ENCODE data around the gene TANGO2. TPM values are rescaled to one million over a fixed set of nuclear protein-coding genes. Genes with fewer than 3 reads are reported as not detected.

The TANGO2 gene
- total and polyA plus RNA-seq, 9 of the 15 experiments (the other 6 are each of a cell fraction or from before 2014, with no cell fraction given) = 15.5 to 94.9 (median 70.1) TPM

GRCh38 chr22:19993926-19994325 lies 27.0 kb upstream of the TANGO2 start:
- WGBS (ENCODE audit: insufficient coverage, low coverage, missing lambda C conversion rate) = 35% methylated on average over 7 of the region's 7 CpGs
- ATAC-seq (no peak), FAIRE-seq (no peak), DNase-seq (ENCODE audit: extremely low read depth in 1 of 4, low spot score in 3 of 4) (no peak)
- Histone ChIP-seq H3K27ac (ENCODE audit: extremely low read depth, low read depth, low read length) (no peak overlapping the region), H3K4me3 (no peak overlapping the region), H3K9ac (ENCODE audit: insufficient read depth in 1 of 2, low read depth in 2 of 2, low read length in 2 of 2) (0 out of 4 replicates have a peak overlapping the region, but pooled peaks of 1 of the 2 experiments have one; percentile 38), H3K36me3 (ENCODE audit: control insufficient read depth, insufficient read depth, low read length) (no peaks in the 10 kb centered on the region), H3K9me3 (replicated peaks; ENCODE audit: control insufficient read depth, insufficient read depth, low read depth, low read length) (no peaks in the 10 kb centered on the region), H3K79me2 (ENCODE audit: control insufficient read depth, insufficient read depth, low read length) (no peaks in the 10 kb centered on the region), H4K20me1 (replicated peaks; ENCODE audit: control insufficient read depth, insufficient read depth, low read length) (peaks cover 66% of the 10 kb centered on the region; the same call in 1 of the 2 replicates), H3K9me1 (ENCODE audit: control insufficient read depth, insufficient read depth, low read length) (peaks cover 5% of the 10 kb centered on the region), H3K27me3 (ENCODE audit: control insufficient read depth in 2 of 2, insufficient read depth in 2 of 2, low read length in 2 of 2) (no peaks in the 10 kb centered on the region), H3K4me2 (ENCODE audit: insufficient read depth, low read length) (no peak overlapping the region), H3K4me1 (replicated peaks in 1 of 2; ENCODE audit: control insufficient read depth in 2 of 2, insufficient read depth in 2 of 2, low read length in 2 of 2) (peaks cover 15 to 71% of the 10 kb centered on the region in 2 experiments), H2AFZ (ENCODE audit: low read depth, low read length) (no peak overlapping the region)
- no TSS peak for BruUV-seq (replicated peaks)
- CTCF ChIA-PET (ENCODE audit: low intra/inter-chr PET ratio) = no interaction called here
- in situ Hi-C loops (cut with MboI) = no loop called here
- POLR2A ChIA-PET = no interaction called here
- intact Hi-C loops (cut with micrococcal nuclease) = no loop called here
- TF ChIP-seq NR4A1 (CRISPR knock-in tag; IDR thresholded peaks at IDR 0.05) = 0 out of 2 replicates have a peak, but pooled peaks have one; percentile 48
- no peak for TF ChIP-seq NR4A1 (tag; IDR thresholded peaks at IDR 0.05)
- no peak for TF ChIP-seq ZNF444 (CRISPR knock-in tag; IDR thresholded peaks at IDR 0.05)
- TF ChIP-seq ZKSCAN3 (CRISPR knock-in tag; IDR thresholded peaks at IDR 0.05) = no peak
- no peak for TF ChIP-seq ZBTB34 (CRISPR knock-in tag; IDR thresholded peaks at IDR 0.05)
- TF ChIP-seq ZNF707 (CRISPR knock-in tag; conservative IDR thresholded peaks at IDR 0.05) = no peak
- TF ChIP-seq, protein P1, sequence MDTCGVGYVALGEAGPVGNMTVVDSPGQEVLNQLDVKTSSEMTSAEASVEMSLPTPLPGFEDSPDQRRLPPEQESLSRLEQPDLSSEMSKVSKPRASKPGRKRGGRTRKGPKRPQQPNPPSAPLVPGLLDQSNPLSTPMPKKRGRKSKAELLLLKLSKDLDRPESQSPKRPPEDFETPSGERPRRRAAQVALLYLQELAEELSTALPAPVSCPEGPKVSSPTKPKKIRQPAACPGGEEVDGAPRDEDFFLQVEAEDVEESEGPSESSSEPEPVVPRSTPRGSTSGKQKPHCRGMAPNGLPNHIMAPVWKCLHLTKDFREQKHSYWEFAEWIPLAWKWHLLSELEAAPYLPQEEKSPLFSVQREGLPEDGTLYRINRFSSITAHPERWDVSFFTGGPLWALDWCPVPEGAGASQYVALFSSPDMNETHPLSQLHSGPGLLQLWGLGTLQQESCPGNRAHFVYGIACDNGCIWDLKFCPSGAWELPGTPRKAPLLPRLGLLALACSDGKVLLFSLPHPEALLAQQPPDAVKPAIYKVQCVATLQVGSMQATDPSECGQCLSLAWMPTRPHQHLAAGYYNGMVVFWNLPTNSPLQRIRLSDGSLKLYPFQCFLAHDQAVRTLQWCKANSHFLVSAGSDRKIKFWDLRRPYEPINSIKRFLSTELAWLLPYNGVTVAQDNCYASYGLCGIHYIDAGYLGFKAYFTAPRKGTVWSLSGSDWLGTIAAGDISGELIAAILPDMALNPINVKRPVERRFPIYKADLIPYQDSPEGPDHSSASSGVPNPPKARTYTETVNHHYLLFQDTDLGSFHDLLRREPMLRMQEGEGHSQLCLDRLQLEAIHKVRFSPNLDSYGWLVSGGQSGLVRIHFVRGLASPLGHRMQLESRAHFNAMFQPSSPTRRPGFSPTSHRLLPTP (IDR thresholded peaks at IDR 0.05; ENCODE audit: borderline replicate concordance, extremely low read depth, insufficient read length) = no peak
- peak; percentile 70 for TF ChIP-seq NCOA4 (IDR thresholded peaks at IDR 0.05; ENCODE audit: partially characterized antibody)
- no peak for TF ChIP-seq ZNF75A (CRISPR knock-in tag; IDR thresholded peaks at IDR 0.05)
- no peak for TF ChIP-seq CHD2 (IDR thresholded peaks at IDR 0.05; ENCODE audit: low read depth, low read length)
- TF ChIP-seq DPF2 (IDR thresholded peaks at IDR 0.05) = no peak
- no peak for TF ChIP-seq FUS (optimal IDR thresholded peaks at IDR 0.05; ENCODE audit: low read depth, low read length)
- peak; percentile 56; the same call in 1 of the 2 replicates for TF ChIP-seq LARP7 (IDR thresholded peaks at IDR 0.05)
- TF ChIP-seq ETV1 (tag; conservative IDR thresholded peaks at IDR 0.05; ENCODE audit: low read depth) = no peak
- no peak for TF ChIP-seq MAZ (CRISPR knock-in tag; conservative IDR thresholded peaks at IDR 0.05 in 1 of 2, IDR thresholded peaks at IDR 0.05 in 1 of 2)
- 0 out of 2 replicates have a peak, but pooled peaks have one; percentile 43 for TF ChIP-seq ZBTB2 (IDR thresholded peaks at IDR 0.05)
- no peak for TF ChIP-seq PYGO2 (tag; IDR thresholded peaks at IDR 0.05)
- TF ChIP-seq NUFIP1 (IDR thresholded peaks at IDR 0.05; ENCODE audit: partially characterized antibody) = no peak

Measured in K562 (cell line).